Effector CD8-positive, alpha-beta T cell (primary cell): ENCODE data around the gene KCNIP1.

Experiments used
- DNase-seq: peaks from one replicate; lab custom pipeline; 2025; lab: John Stamatoyannopoulos, UW

Gene KCNIP1

DNA sequence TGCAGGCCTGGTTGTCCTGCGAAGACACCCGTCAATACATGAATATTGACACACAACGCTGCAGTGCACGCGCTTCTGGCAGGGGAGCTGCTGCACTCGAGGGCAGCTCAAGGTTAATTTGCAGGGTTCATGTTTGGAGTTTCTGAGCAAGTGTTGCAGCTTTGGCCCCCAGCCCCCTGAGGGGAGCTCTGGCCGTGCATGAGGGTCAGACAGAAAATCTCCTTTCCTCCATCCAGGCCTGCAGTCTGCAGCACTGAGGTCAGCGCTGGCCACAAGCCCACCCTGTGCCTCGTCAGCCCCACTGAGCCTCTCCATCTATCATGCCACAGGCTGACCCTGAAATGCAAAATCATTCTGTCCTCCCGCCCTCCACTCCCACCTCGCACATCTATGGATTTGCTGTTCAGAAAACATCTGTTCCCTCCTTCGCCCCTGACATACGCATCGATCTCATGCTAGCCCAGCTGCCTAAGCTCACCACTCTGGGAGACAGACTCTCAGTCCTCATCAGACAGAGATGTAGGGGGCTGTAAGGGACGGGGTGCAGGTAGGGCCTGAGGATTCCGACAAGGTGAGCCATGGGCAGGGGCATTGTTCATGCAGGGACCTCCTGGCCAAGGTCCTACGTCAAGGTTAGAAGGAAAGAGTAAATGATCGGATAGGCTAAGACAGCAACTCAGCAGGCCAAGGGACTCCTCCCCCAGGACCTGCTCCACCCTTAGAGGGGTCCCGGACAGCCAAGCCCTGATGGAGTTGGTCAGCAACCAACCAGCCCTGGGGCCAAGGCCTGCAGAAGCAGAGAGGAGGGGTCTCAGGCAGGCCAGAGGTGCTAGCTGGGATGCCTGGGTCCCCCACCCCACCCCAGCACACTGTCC lies 125.1 kb downstream of the KCNIP1 start:
- no peak for DNase-seq

DNA sequence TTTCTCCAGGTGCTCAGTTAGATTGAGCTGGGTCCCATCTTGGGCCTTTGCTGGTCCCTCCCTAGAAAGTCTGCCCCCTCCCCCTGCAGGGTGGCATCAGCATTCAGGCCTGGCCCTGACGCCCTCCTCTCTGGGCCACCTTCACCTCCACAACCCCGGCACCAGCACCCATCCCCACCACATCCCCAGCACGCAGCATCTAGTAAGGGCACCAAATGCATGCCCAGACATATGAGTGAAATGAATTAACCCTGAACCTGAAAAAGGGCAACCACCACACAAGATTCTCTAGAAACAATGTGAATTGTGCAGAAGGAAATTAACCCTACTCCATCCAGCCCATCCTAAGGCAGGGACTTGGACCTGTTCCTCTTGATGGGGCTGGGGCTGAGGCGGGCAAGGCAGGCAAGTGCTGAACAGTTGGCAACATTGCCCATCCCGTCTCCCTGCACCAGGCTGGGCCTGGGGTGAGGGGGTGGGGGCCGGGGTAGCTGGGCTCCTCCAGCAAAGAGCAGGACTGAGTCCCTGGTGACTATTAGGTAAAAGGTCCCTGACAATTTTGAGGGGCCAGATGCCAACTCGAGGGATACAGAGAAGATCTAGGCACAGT lies 125.9 kb downstream of the KCNIP1 start:
- no peak for DNase-seq

DNA sequence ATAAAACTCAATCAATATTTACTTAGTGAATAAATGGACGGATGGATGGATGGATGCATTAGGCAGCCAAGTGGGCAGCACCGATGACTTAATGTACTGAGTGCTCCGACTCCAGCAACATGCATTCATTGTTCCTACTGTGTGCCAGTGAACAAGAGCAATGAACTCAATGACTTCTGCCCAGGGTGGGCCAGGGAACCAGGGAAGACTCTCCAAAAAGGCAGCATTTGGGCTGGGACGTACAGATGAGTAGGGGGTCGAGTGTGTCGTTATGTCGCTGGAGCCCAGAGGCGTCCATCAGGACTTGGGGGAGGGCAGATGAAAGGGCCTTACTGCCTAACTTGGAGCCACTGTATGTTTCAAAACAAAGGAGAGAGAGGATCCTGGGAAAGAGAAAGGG lies 126.4 kb downstream of the KCNIP1 start:
- no peak for DNase-seq

DNA sequence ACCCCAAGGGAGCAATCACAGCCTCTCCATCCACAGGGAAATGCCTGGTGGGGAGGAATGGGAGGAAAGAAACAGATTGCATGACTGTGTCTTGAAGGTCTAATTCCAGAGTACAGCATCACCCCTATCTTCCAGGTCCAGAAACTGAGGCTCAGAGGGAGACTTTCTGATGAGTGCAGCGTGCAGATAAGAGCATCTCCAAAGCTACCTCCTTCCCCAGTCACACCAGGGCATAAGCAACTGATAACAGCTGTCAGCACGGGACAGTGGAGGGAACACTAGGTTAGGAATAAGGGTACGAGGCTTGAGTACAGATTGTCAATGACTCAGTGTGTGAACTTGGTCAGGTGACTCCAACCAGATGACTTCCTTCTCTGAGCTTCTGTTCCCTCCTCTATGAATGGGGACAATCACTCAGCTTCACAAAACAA lies 126.9 kb downstream of the KCNIP1 start:
- DNase-seq = no peak

DNA sequence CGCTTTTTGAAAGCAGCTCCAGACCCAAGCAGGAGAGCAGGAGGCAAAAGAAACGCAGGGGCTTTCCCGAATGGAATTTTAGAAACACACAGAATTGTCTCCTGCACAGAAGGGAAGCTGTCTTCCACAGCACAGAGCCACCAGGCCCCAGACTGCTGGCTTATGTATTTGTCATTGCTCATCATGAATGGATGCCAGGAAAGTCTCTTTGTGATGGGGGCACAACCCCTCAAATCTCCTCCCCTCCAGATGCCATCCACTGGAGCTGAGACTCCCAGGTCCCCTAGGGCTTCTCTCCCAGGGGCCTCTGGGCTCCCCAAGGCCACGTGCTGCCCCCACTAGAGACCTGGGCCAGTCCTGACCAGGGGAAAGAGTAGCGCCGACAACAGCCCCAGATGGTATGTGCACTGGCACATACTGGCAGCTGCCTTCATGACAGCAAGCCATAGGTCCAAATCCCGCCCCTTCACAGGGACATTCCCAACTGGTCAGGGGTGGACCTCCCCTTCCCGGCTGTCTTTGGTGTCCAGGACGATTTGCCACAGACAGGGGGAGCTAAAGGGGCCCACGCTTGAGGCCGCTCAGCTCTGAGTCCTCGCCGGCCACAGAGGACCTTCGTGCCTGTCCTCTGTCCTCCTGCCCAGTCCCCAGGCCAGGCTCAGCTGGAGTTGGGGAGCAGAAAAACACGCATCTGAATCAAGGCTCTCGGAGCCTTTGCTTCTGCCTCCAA lies 127.8 kb downstream of the KCNIP1 start:
- no peak for DNase-seq

DNA sequence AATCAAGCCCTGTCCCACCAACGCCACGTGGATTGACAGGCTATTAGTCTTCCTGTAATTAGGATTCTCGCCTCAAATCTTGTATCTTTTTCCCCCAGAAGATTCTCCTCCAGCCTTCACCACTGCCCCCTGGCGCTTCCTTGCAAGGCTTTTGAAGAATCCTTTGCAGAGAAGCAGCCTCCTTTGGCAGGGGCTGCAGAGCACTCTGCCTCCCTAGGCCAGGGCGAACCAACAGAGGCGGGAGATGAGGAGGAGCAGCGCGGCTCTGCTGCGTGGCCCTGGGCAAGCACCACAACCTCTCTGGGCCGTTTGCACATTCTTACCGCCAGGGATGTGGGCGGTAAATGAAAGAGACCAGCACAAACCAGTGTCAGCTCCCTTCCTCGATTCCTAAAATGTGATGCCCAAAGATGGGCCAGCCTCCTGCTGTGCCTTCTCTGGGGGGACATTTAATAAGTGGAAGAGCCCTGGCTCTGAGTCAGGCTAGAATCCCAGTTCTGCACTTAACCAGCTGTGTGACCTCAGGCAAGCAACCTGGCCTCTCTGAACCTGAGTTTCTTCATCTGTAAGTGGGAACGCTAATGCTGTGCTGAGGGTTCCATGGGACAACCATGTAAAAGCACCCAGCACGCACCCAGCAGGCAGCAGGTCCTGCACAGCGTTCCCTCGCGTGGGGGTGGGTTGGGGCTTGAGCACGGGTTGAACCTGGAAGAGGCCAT lies 128.6 kb downstream of the KCNIP1 start:
- DNase-seq = no peak

DNA sequence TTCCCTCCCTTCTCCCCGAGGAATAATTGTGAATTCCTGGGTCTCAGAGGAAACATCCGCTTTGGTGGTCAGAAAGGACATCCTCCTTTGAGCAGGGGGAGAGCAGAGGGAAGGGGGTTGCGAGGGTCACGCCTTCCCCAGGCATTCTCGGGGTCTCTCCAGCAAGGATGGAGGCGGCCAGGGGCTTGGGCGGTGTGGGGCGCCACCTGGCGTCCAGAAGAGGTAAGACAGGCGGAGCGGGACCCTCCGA lies 129.1 kb downstream of the KCNIP1 start:
- DNase-seq = peak; percentile 26

DNA sequence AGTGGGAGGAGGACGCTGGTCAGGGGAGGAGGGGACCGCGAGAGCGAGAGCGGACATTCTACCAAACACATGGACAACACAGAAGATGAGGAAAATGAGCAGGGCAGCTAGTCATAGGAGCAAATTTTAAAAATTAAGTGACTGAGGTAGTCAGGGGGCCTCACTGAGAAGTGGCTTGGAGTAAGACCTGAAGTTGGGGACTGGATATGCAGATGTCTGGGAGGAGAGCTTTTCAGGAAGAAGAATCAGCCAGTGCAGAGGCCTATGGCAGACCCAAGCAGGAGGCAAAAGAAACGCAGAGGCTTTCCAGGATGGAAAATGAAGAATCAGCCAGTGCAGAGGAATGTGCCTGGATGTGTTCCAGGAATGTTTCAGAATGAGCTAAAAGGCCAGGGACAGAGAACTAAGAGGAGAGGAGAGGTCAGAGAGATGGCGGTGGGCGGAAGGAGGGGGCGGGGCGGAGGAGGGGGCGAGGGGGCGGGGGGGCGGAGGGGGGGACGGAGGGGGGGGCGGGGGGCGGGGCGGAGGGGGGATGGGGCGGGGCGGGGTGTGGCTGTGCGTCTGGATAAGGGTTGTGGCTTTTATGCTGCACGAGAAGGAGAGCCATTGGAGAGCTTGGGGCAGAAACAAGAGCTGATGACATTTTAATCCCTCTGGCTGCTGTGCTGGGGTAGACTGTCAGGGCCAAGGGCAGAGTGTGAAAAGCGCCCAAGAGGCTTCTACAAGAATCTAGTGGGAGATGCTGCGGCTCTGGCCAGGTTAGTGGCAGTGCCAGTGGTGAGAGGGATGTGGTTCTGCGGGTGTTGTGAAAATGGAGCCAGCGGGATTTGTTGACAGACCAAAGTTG lies 129.6 kb downstream of the KCNIP1 start:
- no peak for DNase-seq

DNA sequence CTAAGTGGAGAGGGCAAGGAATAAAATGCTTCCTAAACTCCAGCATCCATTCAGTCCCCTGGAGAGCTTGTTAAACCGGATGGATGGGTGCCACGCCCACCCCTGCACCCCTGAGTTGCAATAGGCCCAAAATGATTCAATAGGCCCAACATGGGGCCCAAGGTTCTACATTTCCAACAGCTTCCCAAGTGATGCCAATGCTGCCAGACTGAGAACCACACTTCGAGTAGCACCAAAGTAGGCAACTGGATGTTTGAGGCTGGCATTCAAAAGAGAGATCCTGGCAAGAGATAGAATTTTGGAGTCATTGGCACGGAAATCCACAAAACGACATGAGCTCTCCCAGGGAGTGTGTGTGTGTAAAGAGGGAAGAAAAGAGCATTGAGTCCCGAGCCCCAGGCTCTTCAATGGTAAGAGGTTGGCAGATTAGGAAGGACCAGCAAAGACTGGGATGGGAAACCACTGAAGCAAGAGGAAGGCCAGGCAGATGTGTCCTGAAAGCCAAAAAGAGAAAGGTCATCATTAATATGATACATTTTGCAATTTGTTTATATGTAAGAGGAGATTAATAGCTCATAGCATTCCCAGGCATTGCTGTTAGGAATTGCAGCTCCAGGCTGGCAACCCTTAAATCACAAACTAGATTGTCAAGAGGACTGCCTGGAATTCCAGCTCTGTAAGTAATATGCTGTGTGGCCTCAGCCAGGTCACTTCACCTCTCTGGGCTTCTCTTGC lies 130.6 kb downstream of the KCNIP1 start:
- DNase-seq = no peak

DNA sequence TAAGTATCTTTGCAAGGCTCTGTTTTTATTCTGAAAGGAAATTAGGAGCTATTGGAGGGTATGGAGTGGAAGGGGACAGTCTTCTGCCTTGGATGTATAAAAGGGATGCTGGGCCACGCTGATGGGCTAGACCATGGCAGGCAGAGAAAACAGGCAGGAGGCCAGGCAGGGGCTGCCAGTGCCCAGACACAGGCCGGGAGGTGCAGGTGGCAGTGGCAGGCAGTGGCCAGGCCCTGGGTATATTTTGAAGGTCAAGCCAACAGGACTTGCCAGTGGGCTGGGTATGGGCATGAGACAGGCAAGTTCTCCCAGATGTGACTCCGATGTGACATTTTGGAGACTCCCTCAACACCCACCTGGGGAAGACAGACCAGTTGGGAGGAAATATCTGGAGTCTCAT lies 131.9 kb downstream of the KCNIP1 start:
- DNase-seq = no peak

DNA sequence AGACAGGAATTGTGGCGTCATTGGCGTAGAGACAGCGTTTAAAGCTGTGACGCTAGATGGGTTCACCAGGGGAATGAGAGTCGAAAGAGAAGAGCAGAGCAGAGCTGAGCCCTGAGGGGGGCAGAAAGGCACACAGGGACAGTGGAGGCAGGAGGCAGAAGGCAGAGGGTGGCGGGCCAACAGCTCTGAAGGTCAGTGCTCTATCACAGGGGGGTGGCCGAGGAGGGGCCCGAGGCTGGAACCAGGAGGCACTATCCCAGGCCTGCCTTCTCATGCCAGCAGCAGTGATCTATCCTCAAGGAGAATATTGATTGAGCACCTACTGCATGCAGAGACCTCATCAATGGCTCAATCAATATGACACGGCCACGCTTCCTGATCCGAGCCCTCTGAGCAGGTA lies 132.4 kb downstream of the KCNIP1 start:
- DNase-seq = no peak

DNA sequence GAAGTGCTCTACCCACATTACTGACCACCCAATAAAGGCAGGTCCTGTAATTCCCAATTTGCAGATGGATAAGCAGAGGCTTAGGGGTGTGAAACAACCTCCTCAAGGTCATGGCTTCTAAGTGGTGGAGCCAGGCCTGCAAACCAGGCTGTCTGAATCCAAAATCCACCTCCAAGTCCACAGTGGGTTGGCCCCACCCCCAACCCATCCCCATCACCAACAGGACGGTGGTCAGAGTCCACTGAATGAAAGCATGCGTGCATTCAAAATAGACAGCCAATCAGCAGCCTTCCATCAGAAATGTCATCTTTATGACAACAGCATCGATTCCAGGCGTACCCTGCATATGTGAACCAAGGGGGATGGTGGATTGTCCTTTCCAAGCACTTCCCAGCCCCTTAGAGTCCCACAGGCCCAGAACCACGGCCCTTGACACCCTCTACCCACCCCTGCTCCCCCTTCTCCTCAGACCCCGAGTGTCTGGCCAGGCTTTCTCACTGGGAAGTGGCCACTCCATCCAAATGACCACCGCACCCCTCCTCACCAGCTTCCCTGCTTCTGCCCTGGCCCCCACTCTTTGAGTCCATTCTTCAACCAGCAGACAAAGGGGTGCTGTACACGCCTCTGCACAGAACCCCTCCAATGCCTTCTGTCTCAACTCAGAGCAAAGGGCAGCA lies 133.1 kb downstream of the KCNIP1 start:
- DNase-seq = no peak

DNA sequence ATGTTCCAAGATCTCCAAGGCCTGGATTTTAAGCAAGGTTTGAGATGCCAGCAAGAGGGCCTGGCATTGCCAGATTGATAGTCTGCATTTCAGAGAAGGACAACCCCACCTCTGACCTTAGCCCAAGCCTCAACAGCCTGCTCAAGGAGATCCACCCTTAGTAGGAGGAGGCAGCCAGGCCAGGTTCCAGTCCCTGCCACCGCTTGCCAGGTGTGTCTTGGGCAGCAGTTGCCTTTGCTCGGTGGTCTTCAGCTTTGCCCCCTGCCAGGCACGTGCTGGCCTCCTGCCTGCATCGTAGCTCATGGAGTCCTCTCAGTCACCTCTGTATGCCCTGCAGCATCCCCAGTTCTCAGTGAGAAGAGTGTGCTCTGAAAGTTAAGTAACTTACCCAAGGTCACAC lies 134.2 kb downstream of the KCNIP1 start:
- DNase-seq = no peak

DNA sequence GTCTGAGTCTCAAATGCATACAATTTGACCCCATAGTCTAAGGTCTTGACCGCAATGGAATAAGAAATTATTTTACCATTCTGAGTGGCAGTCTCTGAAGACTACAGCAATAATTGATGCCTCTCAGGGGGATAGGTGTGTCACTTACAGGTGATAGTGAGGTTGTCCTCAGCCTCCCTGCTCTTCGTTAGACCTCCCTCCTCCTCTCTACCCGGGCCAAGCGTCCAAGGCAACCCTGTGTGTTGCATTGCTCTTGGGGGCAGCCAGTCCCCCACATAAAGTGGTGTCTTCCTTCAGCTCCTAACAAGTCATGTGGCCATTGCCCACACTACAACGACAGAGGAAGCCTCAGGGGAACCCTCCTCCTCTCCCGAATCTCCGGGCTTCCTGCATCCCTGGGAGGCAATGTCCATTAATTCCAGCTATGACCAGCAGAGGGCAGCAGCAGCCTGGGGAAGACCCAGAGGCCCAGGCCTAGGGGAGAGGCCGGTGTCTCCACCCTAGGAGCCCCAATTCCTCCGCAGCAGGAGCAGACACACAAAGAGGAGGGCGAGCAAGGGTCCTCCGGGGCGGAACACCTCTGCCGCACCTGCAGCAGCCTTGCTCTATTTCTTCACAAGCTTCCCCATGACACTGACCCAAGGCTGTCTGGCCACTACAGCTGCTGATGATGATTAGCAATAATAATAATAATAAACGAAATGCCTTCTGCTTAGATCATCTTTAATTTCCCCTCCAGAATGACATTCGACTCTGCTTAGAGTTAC lies 134.8 kb downstream of the KCNIP1 start:
- DNase-seq = peak; percentile 38

DNA sequence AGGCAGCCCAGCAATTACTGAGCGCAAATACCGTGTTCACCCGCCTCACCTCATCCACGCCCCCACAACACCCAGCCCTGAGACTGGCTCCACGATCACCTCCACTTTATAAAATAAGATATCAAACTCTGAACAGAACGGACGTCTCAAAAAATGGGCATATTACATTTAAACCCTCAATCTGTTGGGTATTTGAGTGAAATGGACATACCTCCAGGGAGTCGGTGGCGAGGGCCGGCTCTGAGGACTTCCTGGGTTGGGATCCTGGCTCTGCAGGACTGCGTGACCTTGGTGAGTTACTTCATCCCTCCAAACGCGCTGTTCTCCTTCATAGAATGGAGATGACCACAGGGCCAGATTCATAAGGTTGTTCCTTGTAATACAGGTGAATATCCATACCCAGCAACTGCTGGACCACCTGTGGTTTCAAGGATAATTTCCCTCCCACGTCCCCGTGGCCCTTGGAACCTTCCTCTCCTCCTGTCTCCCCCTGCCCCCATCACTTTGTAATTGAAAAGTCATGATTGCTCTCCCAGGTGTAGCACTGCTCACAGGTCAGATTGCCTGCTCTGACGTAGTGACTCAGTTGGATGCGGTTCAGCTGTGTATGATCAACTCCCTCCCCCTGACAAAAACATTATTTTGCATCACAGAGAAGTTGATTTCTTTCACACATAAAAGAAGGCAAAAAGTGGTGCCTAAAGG lies 135.6 kb downstream of the KCNIP1 start:
- DNase-seq = no peak

DNA sequence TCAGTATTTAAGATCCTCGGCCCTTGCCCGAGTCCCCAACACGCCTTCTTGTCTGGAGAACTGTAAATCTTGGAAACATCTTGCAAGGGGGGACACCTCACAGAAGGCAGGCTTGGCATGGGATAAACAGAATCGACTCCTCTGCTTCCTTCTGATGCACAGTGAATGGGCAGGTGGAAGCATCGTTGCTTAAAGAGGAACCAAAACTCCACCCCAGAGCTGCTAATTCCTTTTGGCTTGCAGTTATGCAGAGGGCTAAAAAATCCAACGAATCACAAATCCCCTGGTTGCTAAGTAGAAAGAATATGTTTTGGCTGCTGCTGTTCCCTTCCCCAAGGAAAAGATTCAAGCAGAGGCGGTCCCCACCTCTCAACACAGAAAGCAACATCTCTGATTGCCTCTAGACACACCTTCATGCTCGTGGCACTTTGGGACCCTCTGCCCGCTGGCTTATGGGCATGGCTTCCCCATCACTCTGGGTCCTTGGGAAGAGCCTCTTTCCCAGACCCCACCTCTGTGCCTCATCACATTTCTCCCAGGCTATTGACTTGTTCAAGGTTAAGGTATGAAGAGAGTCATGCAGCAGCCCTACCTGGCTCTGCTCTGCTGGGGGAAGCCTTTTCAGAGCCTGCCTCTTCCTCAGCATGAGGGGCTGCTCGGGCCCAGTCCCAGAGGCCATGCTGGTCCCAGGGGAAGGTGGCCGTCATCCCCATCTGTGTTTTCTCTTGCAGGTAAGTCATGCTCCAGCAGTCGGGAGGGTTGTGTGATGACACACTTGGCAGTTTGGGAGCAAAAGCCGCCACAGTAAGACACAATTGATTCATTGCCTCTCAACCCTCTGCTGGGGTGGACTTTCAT lies 137.1 kb downstream of the KCNIP1 start:
- DNase-seq = no peak

DNA sequence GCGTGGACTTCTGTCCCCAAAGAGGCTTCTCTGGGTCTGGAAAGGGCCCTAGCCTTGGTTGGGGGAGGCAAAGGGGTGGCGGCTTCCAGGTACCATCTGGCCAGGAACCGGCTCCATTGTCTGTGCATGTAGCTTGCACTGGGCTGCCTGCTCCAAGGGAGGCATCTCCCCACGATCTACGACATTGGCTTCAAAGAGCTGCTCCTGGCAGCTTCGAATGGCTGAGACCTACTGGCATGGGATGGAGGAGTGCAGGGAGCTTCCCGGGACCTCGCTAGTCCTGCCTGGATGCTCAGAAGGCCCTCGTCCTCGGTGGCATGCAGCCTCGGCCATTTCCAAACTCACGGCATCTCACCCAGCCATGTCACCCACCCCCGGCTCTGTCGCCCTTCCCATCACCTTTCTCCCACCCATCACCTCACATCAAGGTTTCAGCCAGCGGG lies 137.8 kb downstream of the KCNIP1 start:
- DNase-seq = no peak
